Stimulated activated naive CD8-positive, alpha-beta T cell treated with anti-CD3 and anti-CD28 coated beads, Interleukin-15, Interleukin-2, amounts not matched to agents 100 ng/mL and 50 ng/mL, for 24 hours (primary cell): ENCODE results near the gene RBM38.

Experiments used
- H3K27ac Mint-ChIP-seq: one replicate; pipeline ENCODE4 v1.8.0; 2021; ENCODE audit warnings: mild to moderate bottlenecking, mixed read lengths
- H3K27me3 Mint-ChIP-seq: one replicate; pipeline ENCODE4 v1.8.0; 2021; ENCODE audit warnings: mixed read lengths
- H3K36me3 Mint-ChIP-seq: one replicate; pipeline ENCODE4 v1.8.0; 2021; ENCODE audit warnings: low read depth, mixed read lengths
- H3K4me1 Mint-ChIP-seq: one replicate; pipeline ENCODE4 v1.8.0; 2021; ENCODE audit warnings: low read depth, mixed read lengths
- H3K4me3 Mint-ChIP-seq: one replicate; pipeline ENCODE4 v1.8.0; 2021; ENCODE audit warnings: mild to moderate bottlenecking, mixed read lengths
- H3K9me3 Mint-ChIP-seq: one replicate; pipeline ENCODE4 v1.8.0; 2021; ENCODE audit warnings: mixed read lengths

Gene RBM38

GRCh38 chr20:57392512-57393271 lies 1.5 kb downstream of the RBM38 start:
- Mint-ChIP-seq H3K4me3 (peak overlapping the region; percentile 93), H3K27me3 (no peaks in the 10 kb centered on the region), H3K27ac (peak overlapping the region; percentile 90), H3K4me1 (peaks cover 72% of the 10 kb centered on the region), H3K9me3 (no peaks in the 10 kb centered on the region), H3K36me3 (peaks cover 47% of the 10 kb centered on the region)

GRCh38 chr20:57393321-57394120 lies 2.3 kb downstream of the RBM38 start:
- H3K36me3 Mint-ChIP-seq, result peaks cover 53% of the 10 kb centered on the region
- H3K4me1 Mint-ChIP-seq, result peaks cover 77% of the 10 kb centered on the region

GRCh38 chr20:57394121-57395082 lies 3.2 kb downstream of the RBM38 start:
- peaks cover 62% of the 10 kb centered on the region for H3K36me3 Mint-ChIP-seq
- peaks cover 81% of the 10 kb centered on the region for H3K4me1 Mint-ChIP-seq
- no peaks in the 10 kb centered on the region for H3K27me3 Mint-ChIP-seq
- peak overlapping the region; percentile 90 for H3K27ac Mint-ChIP-seq
- no peaks in the 10 kb centered on the region for H3K9me3 Mint-ChIP-seq
- peak overlapping the region; percentile 93 for H3K4me3 Mint-ChIP-seq

More at GRCh38 chr20:57393321-57394120, 2.3 kb downstream of the RBM38 start:
- no peaks in the 10 kb centered on the region for H3K9me3 Mint-ChIP-seq
- H3K4me3 Mint-ChIP-seq, result peak overlapping the region; percentile 93
- peak overlapping the region; percentile 90 for H3K27ac Mint-ChIP-seq
- no peaks in the 10 kb centered on the region for H3K27me3 Mint-ChIP-seq

GRCh38 chr20:57395111-57395966 lies 4.1 kb downstream of the RBM38 start:
- H3K36me3 Mint-ChIP-seq, result peaks cover 65% of the 10 kb centered on the region
- H3K4me1 Mint-ChIP-seq, result peaks cover 81% of the 10 kb centered on the region
- H3K27me3 Mint-ChIP-seq, result no peaks in the 10 kb centered on the region
- no peaks in the 10 kb centered on the region for H3K9me3 Mint-ChIP-seq
- H3K4me3 Mint-ChIP-seq, result no peak overlapping the region
- peak overlapping the region; percentile 4 for H3K27ac Mint-ChIP-seq

- Mint-ChIP-seq H3K4me1 (peaks cover 84% of the 10 kb centered on the region), H3K27me3 (no peaks in the 10 kb centered on the region), H3K36me3 (peaks cover 72% of the 10 kb centered on the region)
Measured at GRCh38 chr20:57396212-57396983, 5.2 kb downstream of the RBM38 start.

GRCh38 chr20:57396984-57397692 lies 5.9 kb downstream of the RBM38 start:
- peak overlapping the region; percentile 94 for H3K27ac Mint-ChIP-seq
- peaks cover 92% of the 10 kb centered on the region for H3K4me1 Mint-ChIP-seq
- peaks cover 78% of the 10 kb centered on the region for H3K36me3 Mint-ChIP-seq
- H3K4me3 Mint-ChIP-seq, result peak overlapping the region; percentile 86
- no peaks in the 10 kb centered on the region for H3K9me3 Mint-ChIP-seq
- no peaks in the 10 kb centered on the region for H3K27me3 Mint-ChIP-seq

More at GRCh38 chr20:57396212-57396983, 5.2 kb downstream of the RBM38 start:
- no peaks in the 10 kb centered on the region for H3K9me3 Mint-ChIP-seq
- H3K4me3 Mint-ChIP-seq, result peak overlapping the region; percentile 86
- H3K27ac Mint-ChIP-seq, result peak overlapping the region; percentile 94

- Mint-ChIP-seq H3K9me3 (no peaks in the 10 kb centered on the region), H3K4me3 (peak overlapping the region; percentile 86), H3K27ac (peak overlapping the region; percentile 94), H3K27me3 (no peaks in the 10 kb centered on the region), H3K36me3 (peaks cover 75% of the 10 kb centered on the region), H3K4me1 (peaks cover 95% of the 10 kb centered on the region)
Measured at GRCh38 chr20:57397693-57398108, 6.5 kb downstream of the RBM38 start.

- H3K27me3 Mint-ChIP-seq, result no peaks in the 10 kb centered on the region
- H3K36me3 Mint-ChIP-seq, result peaks cover 75% of the 10 kb centered on the region
- peak overlapping the region; percentile 94 for H3K27ac Mint-ChIP-seq
- H3K4me1 Mint-ChIP-seq, result peaks cover 95% of the 10 kb centered on the region
- H3K4me3 Mint-ChIP-seq, result peak overlapping the region; percentile 86
- H3K9me3 Mint-ChIP-seq, result no peaks in the 10 kb centered on the region
Measured at GRCh38 chr20:57398231-57398821, 7.1 kb downstream of the RBM38 start.

- Mint-ChIP-seq H3K27me3 (no peaks in the 10 kb centered on the region), H3K4me3 (peak overlapping the region; percentile 86), H3K27ac (peak overlapping the region; percentile 94), H3K9me3 (no peaks in the 10 kb centered on the region), H3K4me1 (peaks cover 95% of the 10 kb centered on the region), H3K36me3 (peaks cover 75% of the 10 kb centered on the region)
Measured at GRCh38 chr20:57398901-57399535, 7.8 kb downstream of the RBM38 start.

- Mint-ChIP-seq H3K9me3 (no peaks in the 10 kb centered on the region), H3K4me3 (peak overlapping the region; percentile 86), H3K4me1 (peaks cover 89% of the 10 kb centered on the region), H3K36me3 (peaks cover 75% of the 10 kb centered on the region), H3K27me3 (no peaks in the 10 kb centered on the region), H3K27ac (peak overlapping the region; percentile 94)
Measured at GRCh38 chr20:57399587-57400155, 8.5 kb downstream of the RBM38 start.

GRCh38 chr20:57400231-57400701 lies 9.1 kb downstream of the RBM38 start:
- Mint-ChIP-seq H3K36me3 (peaks cover 77% of the 10 kb centered on the region), H3K27me3 (no peaks in the 10 kb centered on the region), H3K4me1 (peaks cover 83% of the 10 kb centered on the region), H3K4me3 (peak overlapping the region; percentile 86), H3K27ac (peak overlapping the region; percentile 94), H3K9me3 (no peaks in the 10 kb centered on the region)
